IgD-negative memory B cell (primary cell): ENCODE measurements around the gene DR1. TPM values are rescaled to one million over a fixed set of nuclear protein-coding genes. Genes with fewer than 3 reads are reported as not detected.
"Not testable (repeated sequence)": the region's sequence is repeated elsewhere in the genome, so short reads cannot be mapped to it uniquely, and the experiment has no call there.

Source experiments
- H3K27ac Mint-ChIP-seq, 3 donors: one replicate each; pipeline ENCODE4 v1.8.0; 2020 to 2022; ENCODE audit warnings: mild to moderate bottlenecking in 3 of 3, mixed read lengths in 3 of 3, moderate library complexity in 1 of 3
- H3K27me3 Mint-ChIP-seq: one replicate; pipeline ENCODE4 v1.8.0; 2021; ENCODE audit warnings: mixed read lengths
- H3K36me3 Mint-ChIP-seq: one replicate; pipeline ENCODE4 v1.8.0; 2020; ENCODE audit warnings: mild to moderate bottlenecking, mixed read lengths
- H3K4me1 Mint-ChIP-seq, 3 donors: one replicate each; pipeline ENCODE4 v1.8.0; 2020 to 2022; ENCODE audit warnings: mixed read lengths in 3 of 3, mild to moderate bottlenecking in 1 of 3
- H3K4me3 Mint-ChIP-seq, 4 donors: one replicate each; pipeline ENCODE4 v1.8.0; 2020 to 2022; ENCODE audit warnings: mild to moderate bottlenecking in 4 of 4, mixed read lengths in 4 of 4, moderate library complexity in 3 of 4
- H3K9me3 Mint-ChIP-seq, 3 donors: one replicate each; pipeline ENCODE4 v1.8.0; 2020 to 2021; ENCODE audit warnings: mixed read lengths in 3 of 3, mild to moderate bottlenecking in 1 of 3
- polyA plus RNA-seq: library from polyadenylated mRNA; unstranded; fragments of 300-500 nt; fragmentation: Illumina TruSeq; gene quantifications from one replicate; pipeline ENCODE4 v1.2.3, GENCODE V29; 2021

The DR1 gene
- polyA plus RNA-seq, 1 donor from 2014 or later: 69.4 TPM

DNA sequence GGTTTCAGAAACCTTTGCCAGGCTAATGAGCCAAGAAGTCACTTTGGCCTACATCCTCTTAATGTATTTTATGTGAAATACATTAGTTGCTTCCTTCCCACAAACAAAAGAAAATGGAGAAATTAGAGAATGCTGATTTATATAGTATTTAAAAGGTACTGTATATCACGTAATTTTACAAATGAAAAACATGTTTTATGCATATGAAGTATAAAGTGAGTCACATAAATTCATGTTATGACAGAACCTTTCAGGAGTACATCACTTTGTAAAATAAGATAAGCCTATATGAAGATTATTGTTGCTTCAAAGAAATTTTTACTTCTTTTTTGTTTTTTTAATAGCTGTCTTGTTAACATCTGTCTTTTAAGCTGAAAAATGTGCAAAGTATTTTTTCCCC lies 4.6 kb downstream of the DR1 start:
- Mint-ChIP-seq H3K9me3 (no peaks in the 10 kb centered on the region), H3K27me3 (no peaks in the 10 kb centered on the region), H3K4me3 (peak overlapping the region in 3 of 4 donors; percentile 48 to 92 (median 56)), H3K36me3 (peaks cover 8% of the 10 kb centered on the region), H3K4me1 (peaks cover 36 to 44% (median 38%) of the 10 kb centered on the region in 3 donors), H3K27ac (peak overlapping the region in 2 of 3 donors; percentile 45 to 59)

GRCh38 chr1:93350875-93351274 lies 5.2 kb downstream of the DR1 start:
- H3K4me3 Mint-ChIP-seq: peak overlapping the region in 2 of 4 donors; percentile 17 to 48
- no peaks in the 10 kb centered on the region for H3K27me3 Mint-ChIP-seq
- peaks cover 8% of the 10 kb centered on the region for H3K36me3 Mint-ChIP-seq
- H3K9me3 Mint-ChIP-seq: no peaks in the 10 kb centered on the region
- peaks cover 36 to 45% (median 38%) of the 10 kb centered on the region in 3 donors for H3K4me1 Mint-ChIP-seq
- peak overlapping the region in 1 of 3 donors; percentile 45 for H3K27ac Mint-ChIP-seq

DNA sequence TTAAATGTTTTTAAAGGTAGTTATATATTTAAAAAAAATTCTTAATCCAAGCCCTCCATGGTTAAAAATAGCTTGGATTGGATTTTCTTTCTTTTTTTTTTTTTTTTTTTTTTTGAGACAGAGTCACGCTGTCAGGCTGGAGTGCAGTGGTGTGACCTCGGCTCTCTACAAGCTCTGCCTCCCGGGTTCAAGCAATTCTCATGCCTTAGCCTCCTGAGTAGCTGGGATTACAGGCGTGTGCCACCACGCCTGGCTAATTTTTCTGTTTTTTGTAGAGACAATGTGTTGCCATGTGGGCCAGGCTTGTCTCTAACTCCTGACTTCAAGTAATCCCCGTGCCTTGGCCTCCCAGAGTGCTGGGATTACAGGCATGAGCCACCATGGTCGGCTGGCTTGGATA lies 5.6 kb downstream of the DR1 start:
- H3K27me3 Mint-ChIP-seq, H3K36me3 Mint-ChIP-seq, H3K4me3 Mint-ChIP-seq, H3K27ac Mint-ChIP-seq, H3K9me3 Mint-ChIP-seq: not testable (repeated sequence)
- H3K4me1 Mint-ChIP-seq: peaks cover 38 to 45% (median 38%) of the 10 kb centered on the region in 3 donors

DNA sequence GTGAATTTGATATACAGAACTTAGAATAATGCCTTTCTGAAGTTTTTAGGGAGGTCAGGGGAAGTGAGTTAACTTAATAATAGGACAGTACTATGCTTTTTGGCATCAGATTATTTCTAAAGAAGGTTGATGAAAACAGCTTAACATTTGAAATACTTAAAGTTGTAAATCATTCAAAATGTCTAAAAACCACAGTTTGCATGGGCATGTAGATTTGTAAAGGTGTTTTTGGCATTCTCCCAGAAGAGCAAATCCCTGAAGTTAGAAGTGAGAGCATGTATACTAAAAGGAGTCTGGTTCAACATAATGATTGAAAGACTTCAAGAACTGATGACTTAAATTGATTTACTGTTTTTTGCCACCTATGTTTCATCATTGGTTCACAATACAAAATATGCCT lies 6.7 kb downstream of the DR1 start:
- Mint-ChIP-seq H3K4me3 (peak overlapping the region in 1 of 4 donors; percentile 61), H3K9me3 (no peaks in the 10 kb centered on the region), H3K27me3 (no peaks in the 10 kb centered on the region), H3K27ac (peak overlapping the region in 1 of 3 donors; percentile 74), H3K4me1 (peaks cover 33 to 38% (median 36%) of the 10 kb centered on the region in 3 donors), H3K36me3 (peaks cover 11% of the 10 kb centered on the region)

DNA sequence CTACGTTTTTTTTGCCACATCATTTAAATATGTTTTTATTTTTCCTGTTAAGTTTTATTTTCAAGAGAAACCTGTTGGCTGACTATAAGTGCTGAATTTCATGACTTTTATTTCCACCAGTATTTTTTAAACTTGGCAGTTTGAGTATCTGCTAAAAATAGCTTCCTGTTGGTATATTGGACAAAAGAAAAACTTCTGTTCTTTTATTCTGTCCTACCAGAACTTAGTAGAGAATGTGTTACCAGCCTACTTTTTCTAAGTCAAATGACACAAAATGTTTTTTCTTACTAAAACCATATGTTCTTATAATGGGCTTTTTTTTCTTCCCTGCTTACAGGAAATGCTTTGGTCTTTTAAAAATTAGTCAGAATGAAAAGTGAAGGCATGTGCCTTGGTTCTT lies 7.6 kb downstream of the DR1 start:
- Mint-ChIP-seq H3K27me3 (no peaks in the 10 kb centered on the region), H3K4me1 (peaks cover 27 to 39% (median 30%) of the 10 kb centered on the region in 3 donors), H3K36me3 (peaks cover 11% of the 10 kb centered on the region), H3K9me3 (no peaks in the 10 kb centered on the region), H3K4me3 (no peak overlapping the region), H3K27ac (no peak overlapping the region)

DNA sequence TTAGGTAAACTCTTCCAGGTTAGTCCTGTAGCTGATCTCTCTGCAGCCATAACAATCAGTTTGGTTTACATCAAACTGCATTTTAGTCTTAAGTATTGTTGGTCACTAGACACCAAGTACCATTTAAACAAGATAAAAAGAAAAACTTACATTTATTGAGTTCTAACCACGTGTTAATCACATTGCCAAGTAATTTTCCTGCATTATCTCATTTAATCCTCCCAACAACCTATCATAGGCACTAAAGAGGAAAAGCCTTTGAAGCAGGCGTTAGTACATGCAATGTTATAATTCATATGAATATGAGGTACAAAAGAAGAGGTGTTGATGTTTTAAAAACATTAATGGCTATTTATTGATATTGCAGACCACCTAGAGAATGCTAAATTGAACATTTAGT lies 9.0 kb downstream of the DR1 start:
- peaks cover 11% of the 10 kb centered on the region for H3K36me3 Mint-ChIP-seq
- H3K27ac Mint-ChIP-seq: no peak overlapping the region
- no peaks in the 10 kb centered on the region for H3K9me3 Mint-ChIP-seq
- H3K27me3 Mint-ChIP-seq: no peaks in the 10 kb centered on the region
- no peak overlapping the region for H3K4me3 Mint-ChIP-seq
- H3K4me1 Mint-ChIP-seq: peaks cover 24 to 39% (median 26%) of the 10 kb centered on the region in 3 donors

- Mint-ChIP-seq H3K4me1 (peaks cover 23 to 44% (median 24%) of the 10 kb centered on the region in 3 donors), H3K27me3 (no peaks in the 10 kb centered on the region), H3K4me3 (no peak overlapping the region), H3K9me3 (no peaks in the 10 kb centered on the region), H3K36me3 (peaks cover 9% of the 10 kb centered on the region), H3K27ac (no peak overlapping the region)
These were observed 11.5 kb downstream of the DR1 start for GRCh38 chr1:93357242-93357641.

DNA sequence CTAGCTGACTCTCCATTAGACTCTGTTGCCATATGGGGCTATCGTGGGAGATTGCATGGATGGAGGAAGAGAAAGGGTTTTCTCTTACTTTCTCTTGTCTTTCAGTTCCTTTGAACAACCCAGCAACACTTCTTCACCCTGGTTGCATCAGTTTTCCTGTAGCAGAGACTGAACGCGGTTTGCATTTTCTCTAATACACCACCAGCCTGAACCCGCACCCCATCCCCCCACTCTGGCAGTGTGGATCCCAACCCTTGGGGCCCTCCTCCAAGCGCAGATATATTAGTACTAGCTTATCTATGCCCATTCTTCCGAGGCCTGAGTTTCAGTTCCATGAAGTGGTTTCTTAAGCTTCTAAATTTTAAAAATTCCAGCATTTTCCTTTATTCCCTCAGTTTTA lies 12.6 kb downstream of the DR1 start:
- Mint-ChIP-seq H3K9me3 (no peaks in the 10 kb centered on the region), H3K4me3 (no peak overlapping the region), H3K36me3 (peaks cover 7% of the 10 kb centered on the region), H3K27me3 (no peaks in the 10 kb centered on the region), H3K4me1 (peaks cover 20 to 44% (median 21%) of the 10 kb centered on the region in 3 donors), H3K27ac (no peak overlapping the region)

DNA sequence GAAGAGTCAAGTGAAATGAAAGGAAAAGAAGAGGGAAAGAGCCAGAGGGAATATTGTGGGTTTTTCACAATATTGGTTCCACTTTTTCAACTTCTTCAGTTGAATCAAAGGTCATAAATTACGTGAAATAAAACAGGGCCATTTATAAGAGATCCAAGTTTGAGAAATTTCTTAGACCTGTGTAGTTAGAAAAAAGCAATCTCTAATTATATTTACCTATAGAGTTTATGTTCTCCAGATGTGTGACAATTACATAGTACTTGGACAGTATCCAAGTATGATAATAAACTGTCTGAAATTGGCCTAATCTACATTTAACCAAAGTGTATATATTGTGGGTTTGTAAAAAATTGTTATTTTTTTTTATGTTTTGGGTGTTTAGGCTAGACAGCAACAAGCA lies 14.4 kb downstream of the DR1 start:
- Mint-ChIP-seq H3K27me3 (no peaks in the 10 kb centered on the region), H3K27ac (no peak overlapping the region), H3K36me3 (peaks cover 6% of the 10 kb centered on the region), H3K4me1 (peaks cover 16 to 53% (median 18%) of the 10 kb centered on the region in 3 donors), H3K9me3 (no peaks in the 10 kb centered on the region), H3K4me3 (peak overlapping the region in 1 of 4 donors; percentile 39)

GRCh38 chr1:93362237-93362636 lies 16.5 kb downstream of the DR1 start:
- Mint-ChIP-seq H3K36me3 (peaks cover 4% of the 10 kb centered on the region), H3K9me3 (no peaks in the 10 kb centered on the region), H3K27me3 (no peaks in the 10 kb centered on the region), H3K4me3 (no peak overlapping the region), H3K27ac (no peak overlapping the region), H3K4me1 (peaks cover 15 to 48% (median 16%) of the 10 kb centered on the region in 3 donors)

- H3K4me1 Mint-ChIP-seq: peaks cover 0 to 23% (median 2%) of the 10 kb centered on the region in 3 donors
- no peaks in the 10 kb centered on the region for H3K27me3 Mint-ChIP-seq
- H3K27ac Mint-ChIP-seq: no peak overlapping the region
- no peaks in the 10 kb centered on the region for H3K9me3 Mint-ChIP-seq
- H3K4me3 Mint-ChIP-seq: no peak overlapping the region
- H3K36me3 Mint-ChIP-seq: peaks cover 5% of the 10 kb centered on the region
These were observed 20.1 kb downstream of the DR1 start for GRCh38 chr1:93365813-93366212.

GRCh38 chr1:93369734-93370133 lies 24.0 kb downstream of the DR1 start:
- Mint-ChIP-seq H3K9me3 (peaks cover 0 to 4% (median 1%) of the 10 kb centered on the region in 3 donors), H3K4me1 (peaks cover 0 to 5% (median 0%) of the 10 kb centered on the region in 3 donors), H3K27me3 (no peaks in the 10 kb centered on the region), H3K36me3 (peaks cover 12% of the 10 kb centered on the region), H3K27ac (no peak overlapping the region), H3K4me3 (no peak overlapping the region)

- Mint-ChIP-seq H3K27ac (no peak overlapping the region), H3K36me3 (peaks cover 13% of the 10 kb centered on the region), H3K4me1 (no peaks in the 10 kb centered on the region), H3K4me3 (no peak overlapping the region), H3K27me3 (no peaks in the 10 kb centered on the region), H3K9me3 (peaks cover 3 to 13% (median 5%) of the 10 kb centered on the region in 3 donors)
These were observed 28.8 kb downstream of the DR1 start for GRCh38 chr1:93374334-93375106.

DNA sequence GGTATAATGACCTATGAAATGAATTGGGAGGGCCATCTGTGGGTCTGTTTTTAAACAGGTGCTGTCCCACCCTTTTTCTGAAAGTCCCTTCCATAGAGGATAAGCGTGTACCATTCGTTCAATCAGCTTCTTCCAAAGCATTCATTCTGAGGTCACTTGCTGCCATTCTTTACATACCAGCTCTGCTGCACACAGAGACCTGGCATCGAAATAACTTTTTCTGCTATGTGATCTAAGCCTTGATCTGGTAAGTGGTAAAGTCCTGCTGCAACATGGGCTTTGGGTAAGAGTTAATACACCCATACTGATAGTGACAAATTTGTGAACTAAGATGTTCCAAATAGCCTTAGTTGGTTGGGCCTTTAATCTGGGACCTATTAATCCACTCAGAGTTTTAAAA lies 38.9 kb downstream of the DR1 start:
- Mint-ChIP-seq H3K4me1 (no peaks in the 10 kb centered on the region), H3K27me3 (no peaks in the 10 kb centered on the region), H3K36me3 (peaks cover 9% of the 10 kb centered on the region), H3K27ac (no peak overlapping the region), H3K4me3 (no peak overlapping the region), H3K9me3 (peaks cover 4 to 24% (median 10%) of the 10 kb centered on the region in 3 donors)

DNA sequence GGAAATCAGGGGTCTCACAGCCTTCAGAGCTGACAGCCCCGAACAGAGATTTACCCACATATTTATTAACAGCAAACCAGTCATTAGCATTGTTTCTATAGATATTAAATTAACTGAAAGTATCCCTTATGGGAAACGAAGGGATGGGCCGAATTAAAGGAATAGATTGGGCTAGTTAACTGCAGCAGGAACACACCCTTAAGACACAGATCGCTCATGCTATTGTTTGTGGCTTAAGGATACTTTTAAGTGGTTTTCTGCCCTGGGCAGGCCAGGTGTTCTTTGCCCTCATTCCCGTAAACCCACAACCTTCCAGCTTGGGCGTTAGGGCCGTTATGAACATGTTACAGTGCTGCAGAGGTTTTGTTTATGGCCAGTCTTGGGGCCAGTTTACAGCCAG lies 40.6 kb downstream of the DR1 start:
- H3K27ac Mint-ChIP-seq, H3K4me3 Mint-ChIP-seq, H3K4me1 Mint-ChIP-seq, H3K27me3 Mint-ChIP-seq, H3K36me3 Mint-ChIP-seq: not testable (repeated sequence)
- H3K9me3 Mint-ChIP-seq: peaks cover 4 to 24% (median 10%) of the 10 kb centered on the region in 3 donors

DNA sequence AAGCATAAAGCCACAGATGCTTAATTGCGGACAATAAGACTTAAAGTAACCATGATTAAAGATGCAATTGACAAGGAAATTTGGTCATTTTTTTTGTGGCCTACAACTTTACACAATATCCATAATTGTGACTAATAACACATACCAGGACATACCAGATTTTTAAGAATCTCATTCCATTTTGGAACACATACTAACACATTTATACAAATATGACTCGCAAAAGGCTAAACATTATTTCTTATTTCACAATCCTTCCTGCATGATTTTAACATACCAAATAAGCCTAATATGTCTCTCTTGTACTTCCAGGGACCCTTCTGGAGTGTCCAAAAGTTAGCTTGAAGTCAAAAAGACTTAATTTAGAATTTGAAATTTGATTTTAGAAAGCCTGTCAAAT lies 48.8 kb downstream of the DR1 start:
- no peaks in the 10 kb centered on the region for H3K4me1 Mint-ChIP-seq
- H3K27ac Mint-ChIP-seq: no peak overlapping the region
- H3K9me3 Mint-ChIP-seq: peaks cover 0 to 1% (median 0%) of the 10 kb centered on the region in 3 donors
- peaks cover 3% of the 10 kb centered on the region for H3K36me3 Mint-ChIP-seq
- H3K27me3 Mint-ChIP-seq: no peaks in the 10 kb centered on the region
- H3K4me3 Mint-ChIP-seq: no peak overlapping the region
